Breast epithelium (tissue), 4 donors: ENCODE measurements around the gene TALDO1. TPM values are rescaled to one million over a fixed set of nuclear protein-coding genes. Genes with fewer than 3 reads are reported as not detected.

Experiments used
- DNase-seq, 2 donors: peaks; one replicate each; pipeline ENCODE4 v3.0.0-alpha.2; 2019; ENCODE audit warnings: low spot score in 2 of 2
- H3K27ac ChIP-seq, 2 donors: fragments of 200-600 bp; sonication (generic) in 1 of 2; one replicate each; pipeline ENCODE4 v1.5.1; 2016 to 2019; ENCODE audit warnings: mild to moderate bottlenecking in 1 of 2
- H3K27me3 ChIP-seq, 2 donors: fragments of 200-600 bp; sonication (generic) in 1 of 2; one replicate each; pipeline versions ENCODE4 v1.5.1 to v1.6.0; 2017 to 2019; ENCODE audit warnings: control low read depth in 1 of 2, mild to moderate bottlenecking in 1 of 2
- H3K36me3 ChIP-seq: fragments of 200-600 bp; one replicate; pipeline ENCODE4 v1.5.1; 2019
- H3K4me1 ChIP-seq, 2 donors: fragments of 200-600 bp; sonication (generic); one replicate each; pipeline ENCODE4 v1.5.1; 2016 to 2019; ENCODE audit warnings: control low read depth in 1 of 2
- H3K4me3 ChIP-seq, 3 donors: fragments of 200-600 bp; sonication (generic); 1 replicate in 2 of 3; 2 replicates in 1 of 3; pipeline ENCODE4 v1.5.1; 2016 to 2019; ENCODE audit warnings: mild to moderate bottlenecking in 3 of 3, moderate library complexity in 2 of 3
- H3K9me3 ChIP-seq, 2 donors: fragments of 200-600 bp; sonication (generic) in 1 of 2; one replicate each; pipeline ENCODE4 v1.5.1; 2016 to 2019; ENCODE audit warnings: control low read depth in 1 of 2
- CTCF ChIP-seq, 3 donors: fragments of 450-650 bp; IDR thresholded peaks; one replicate each; pipeline ENCODE4 v1.5.1; 2016 to 2017; ENCODE audit warnings: antibody characterized with exemption in 3 of 3, mild to moderate bottlenecking in 3 of 3, moderate library complexity in 3 of 3
- POLR2A ChIP-seq: fragments of 450-650 bp; IDR thresholded peaks from one replicate; pipeline ENCODE4 v1.6.1; 2016; ENCODE audit warnings: antibody characterized with exemption, mild to moderate bottlenecking, moderate library complexity
- POLR2AphosphoS5 ChIP-seq, 3 donors: sonication (generic); formaldehyde crosslinking; IDR thresholded peaks; one replicate each; pipeline ENCODE4 v1.6.1; 2017; ENCODE audit warnings: antibody characterized with exemption in 3 of 3
- intact Hi-C: fragments of 100-400 bp; cut with DNase I; formaldehyde crosslinking; loops from one replicate; pipeline ENCODE4 v1.15.1; 2023; ENCODE audit warnings: low total_unique reads
- total RNA-seq, 3 donors: library from RNA; depleted of rRNA; stranded (reverse); fragments of >200 nt; gene quantifications; one replicate each; pipeline ENCODE4 v1.1.0, GENCODE V29; 2016

Gene TALDO1
- total RNA-seq, 3 donors from 2014 or later = 137 to 239 (median 141) TPM

DNA sequence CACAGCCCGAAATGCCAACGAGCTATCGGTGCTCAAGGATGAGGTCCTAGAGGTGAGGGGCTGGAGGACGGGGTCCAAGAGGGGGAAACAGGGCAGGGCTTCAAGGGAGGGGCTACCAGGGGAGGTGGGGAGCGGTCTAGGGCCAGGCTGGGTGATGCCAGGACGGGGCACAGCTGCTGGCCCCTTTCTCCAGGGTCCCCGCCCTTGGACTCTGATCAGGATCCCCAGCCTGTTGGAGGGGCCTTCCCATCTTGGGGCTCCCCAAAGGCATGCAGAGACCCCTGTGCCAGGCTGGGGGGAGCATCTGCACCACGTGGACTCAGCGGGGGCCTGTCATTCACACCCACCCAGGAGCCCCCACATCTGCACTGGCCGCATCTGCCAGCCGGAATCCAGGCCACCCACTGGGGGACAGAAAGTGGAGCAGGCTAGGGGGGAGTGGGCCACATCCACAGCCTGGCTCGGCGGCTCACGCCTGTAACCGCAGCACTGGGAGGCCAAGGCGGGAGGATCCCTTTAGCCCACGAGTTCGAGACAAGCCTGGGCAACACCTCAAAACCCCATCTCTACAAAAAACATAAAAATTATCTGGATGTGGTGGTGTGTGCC, 22.4 kb upstream of the TALDO1 start:
- TF ChIP-seq POLR2AphosphoS5 (IDR thresholded peaks at IDR 0.05) (no peak), CTCF (IDR thresholded peaks at IDR 0.05) (no peak), POLR2A (no peak)
- H3K4me3 ChIP-seq = no peak overlapping the region
- H3K36me3 ChIP-seq = no peaks in the 10 kb centered on the region
- H3K27ac ChIP-seq = no peak overlapping the region
- no peaks in the 10 kb centered on the region for H3K9me3 ChIP-seq
- intact Hi-C loops = no loop called here
- H3K4me1 ChIP-seq = peaks cover 5 to 25% of the 10 kb centered on the region in 2 donors
- DNase-seq = no peak
- H3K27me3 ChIP-seq = no peaks in the 10 kb centered on the region

- intact Hi-C loops = no loop called here
- Histone ChIP-seq H3K4me1 (peaks cover 5 to 25% of the 10 kb centered on the region in 2 donors), H3K27me3 (no peaks in the 10 kb centered on the region)
Measured at GRCh38 chr11:725624-726202, 21.6 kb upstream of the TALDO1 start.

GRCh38 chr11:726278-727220, 20.7 kb upstream of the TALDO1 start:
- Histone ChIP-seq H3K27me3 (no peaks in the 10 kb centered on the region), H3K36me3 (no peaks in the 10 kb centered on the region), H3K4me3 (peak overlapping the region; percentile 2 to 48 (median 37)), H3K27ac (peak overlapping the region; percentile 87 to 90), H3K9me3 (no peaks in the 10 kb centered on the region), H3K4me1 (peaks cover 5 to 25% of the 10 kb centered on the region in 2 donors)
- no peak for TF ChIP-seq CTCF (IDR thresholded peaks at IDR 0.05)
- peak in 1 of 3 donors; percentile 55 for TF ChIP-seq POLR2AphosphoS5 (IDR thresholded peaks at IDR 0.05)
- DNase-seq = peak; percentile 78 to 88
- intact Hi-C loops = no loop called here

More at GRCh38 chr11:725624-726202, 21.6 kb upstream of the TALDO1 start:
- Histone ChIP-seq H3K27ac (peak overlapping the region; percentile 87 to 90), H3K4me3 (peak overlapping the region in 2 of 3 donors; percentile 37 to 48), H3K9me3 (no peaks in the 10 kb centered on the region), H3K36me3 (no peaks in the 10 kb centered on the region)
- TF ChIP-seq CTCF (IDR thresholded peaks at IDR 0.05) (no peak), POLR2A (no peak), POLR2AphosphoS5 (IDR thresholded peaks at IDR 0.05) (no peak)
- no peak for DNase-seq

GRCh38 chr11:727281-727701, 20.0 kb upstream of the TALDO1 start:
- no peak for DNase-seq
- Histone ChIP-seq H3K36me3 (no peaks in the 10 kb centered on the region), H3K4me3 (peak overlapping the region in 1 of 3 donors; percentile 39), H3K9me3 (no peaks in the 10 kb centered on the region), H3K27me3 (no peaks in the 10 kb centered on the region), H3K4me1 (peaks cover 5 to 25% of the 10 kb centered on the region in 2 donors), H3K27ac (peak overlapping the region; percentile 87 to 90)
- intact Hi-C loops = no loop called here
- TF ChIP-seq CTCF (IDR thresholded peaks at IDR 0.05) = no peak
- no peak for TF ChIP-seq POLR2AphosphoS5 (IDR thresholded peaks at IDR 0.05)
- no peak for TF ChIP-seq POLR2A
